Measurements from ENCODE around the gene SLK.

The SLK gene

GRCh38 chr10:103998805-103999204, 31.9 kb downstream of the SLK start:
- TF ChIP-seq CTCF (IDR thresholded peaks at IDR 0.05; ENCODE audit: unreplicated experiment in 3 of 3), result no peak
- Mint-ChIP-seq H3K27me3 (ENCODE audit: low read depth) (no peaks in the 10 kb centered on the region), H3K9me3 (no peaks in the 10 kb centered on the region), H3K4me3 (no peak overlapping the region), H3K27ac (no peak overlapping the region), H3K36me3 (ENCODE audit: low read depth) (peaks cover 59% of the 10 kb centered on the region), H3K4me1 (no peaks in the 10 kb centered on the region)

DNA sequence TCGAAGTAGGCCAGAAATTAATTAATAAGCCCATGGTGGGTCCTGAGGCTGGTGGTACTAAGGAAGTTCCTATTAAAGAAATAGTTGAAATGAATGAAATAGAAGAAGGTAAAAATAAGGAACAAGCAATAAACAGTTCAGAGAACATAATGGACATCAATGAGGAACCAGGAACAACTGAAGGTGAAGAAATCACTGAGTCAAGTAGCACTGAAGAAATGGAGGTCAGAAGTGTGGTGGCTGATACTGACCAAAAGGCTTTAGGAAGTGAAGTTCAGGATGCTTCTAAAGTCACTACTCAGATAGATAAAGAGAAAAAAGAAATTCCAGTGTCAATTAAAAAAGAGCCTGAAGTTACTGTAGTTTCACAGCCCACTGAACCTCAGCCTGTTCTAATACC, 36.0 kb downstream of the SLK start:
- H3K27me3 Mint-ChIP-seq (ENCODE audit: low read depth), result no peaks in the 10 kb centered on the region
- H3K27ac Mint-ChIP-seq, result no peak overlapping the region
- H3K4me3 Mint-ChIP-seq, result no peak overlapping the region
- H3K36me3 Mint-ChIP-seq (ENCODE audit: low read depth), result peaks cover 57% of the 10 kb centered on the region
- H3K4me1 Mint-ChIP-seq, result no peaks in the 10 kb centered on the region
- no peaks in the 10 kb centered on the region for H3K9me3 Mint-ChIP-seq
- TF ChIP-seq CTCF (IDR thresholded peaks at IDR 0.05; ENCODE audit: unreplicated experiment in 3 of 3), result no peak

GRCh38 chr10:104005172-104005863, 38.4 kb downstream of the SLK start:
- no peaks in the 10 kb centered on the region for H3K9me3 Mint-ChIP-seq
- no peak overlapping the region for H3K27ac Mint-ChIP-seq
- no peak for TF ChIP-seq CTCF (IDR thresholded peaks at IDR 0.05; ENCODE audit: unreplicated experiment in 3 of 3)
- no peaks in the 10 kb centered on the region for H3K4me1 Mint-ChIP-seq
- H3K4me3 Mint-ChIP-seq, result no peak overlapping the region
- H3K36me3 Mint-ChIP-seq (ENCODE audit: low read depth), result peaks cover 49% of the 10 kb centered on the region
- H3K27me3 Mint-ChIP-seq (ENCODE audit: low read depth), result no peaks in the 10 kb centered on the region

DNA sequence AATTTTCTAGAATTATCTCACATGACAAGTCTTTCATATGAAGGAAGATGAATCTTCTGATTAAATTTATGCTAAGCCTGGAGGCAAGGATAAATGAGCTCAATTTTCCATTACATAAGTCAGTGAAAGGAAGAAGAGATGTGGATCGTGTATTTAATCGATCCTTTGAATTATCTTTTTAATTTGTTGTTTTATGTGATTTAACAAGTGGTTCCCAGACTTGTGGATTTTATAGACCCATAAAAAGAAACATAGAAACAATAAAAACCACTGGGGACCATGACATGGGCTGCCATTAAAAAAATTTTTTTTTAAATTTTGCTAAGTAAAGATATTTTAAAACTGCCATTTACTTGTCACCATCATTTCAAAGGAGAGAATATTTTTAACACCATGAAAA, 45.0 kb downstream of the SLK start:
- no peak for TF ChIP-seq CTCF (IDR thresholded peaks at IDR 0.05; ENCODE audit: unreplicated experiment in 3 of 3)

DNA sequence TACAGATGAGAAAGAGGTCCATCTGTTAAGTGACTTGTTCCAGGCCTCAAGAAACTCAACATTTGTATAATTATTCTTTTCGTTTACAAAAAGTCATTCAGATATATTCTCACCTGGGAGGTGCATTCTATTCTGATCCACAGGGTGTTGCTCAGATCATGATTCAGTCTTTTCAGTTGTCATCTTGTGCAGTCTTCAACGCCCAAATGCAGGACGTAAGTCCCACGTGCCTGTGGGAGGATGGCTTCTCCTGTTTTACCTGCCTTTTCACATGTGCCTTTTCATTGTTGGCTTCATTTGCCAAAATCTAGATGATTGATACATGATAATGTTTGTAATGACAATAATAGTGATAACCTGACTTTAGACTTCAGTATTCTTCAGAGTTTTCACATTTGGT, 46.5 kb downstream of the SLK start:
- no peak overlapping the region for H3K4me3 Mint-ChIP-seq
- H3K4me1 Mint-ChIP-seq, result no peaks in the 10 kb centered on the region
- no peak overlapping the region for H3K27ac Mint-ChIP-seq
- no peaks in the 10 kb centered on the region for H3K9me3 Mint-ChIP-seq
- H3K36me3 Mint-ChIP-seq (ENCODE audit: low read depth), result peaks cover 29% of the 10 kb centered on the region
- no peaks in the 10 kb centered on the region for H3K27me3 Mint-ChIP-seq (ENCODE audit: low read depth)
- no peak for TF ChIP-seq CTCF (IDR thresholded peaks at IDR 0.05; ENCODE audit: unreplicated experiment in 3 of 3)

More for the DNA sequence above, 45.0 kb downstream of the SLK start:
- Mint-ChIP-seq H3K27ac (no peak overlapping the region), H3K9me3 (no peaks in the 10 kb centered on the region), H3K4me1 (no peaks in the 10 kb centered on the region), H3K4me3 (no peak overlapping the region), H3K36me3 (ENCODE audit: low read depth) (peaks cover 22% of the 10 kb centered on the region), H3K27me3 (ENCODE audit: low read depth) (no peaks in the 10 kb centered on the region)

DNA sequence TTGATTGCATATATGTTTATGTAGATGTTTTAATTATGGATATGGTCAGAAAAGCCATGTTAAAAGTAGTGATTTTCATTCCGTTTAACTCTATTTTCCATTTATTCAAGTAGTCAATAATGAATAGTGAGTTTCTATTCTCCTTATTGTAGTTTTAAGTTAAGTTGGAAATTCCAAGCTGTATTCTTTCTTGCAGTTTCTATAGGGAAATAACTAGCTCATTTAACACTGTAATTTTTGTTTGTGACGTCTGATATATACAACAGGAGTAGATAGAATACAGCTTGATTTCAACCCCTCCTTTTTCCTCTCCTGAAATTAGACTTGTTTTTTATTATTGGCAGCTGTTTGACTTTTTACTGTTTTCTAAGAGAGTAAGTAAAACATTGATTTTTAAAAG, 47.2 kb downstream of the SLK start:
- H3K9me3 Mint-ChIP-seq, result no peaks in the 10 kb centered on the region
- H3K36me3 Mint-ChIP-seq (ENCODE audit: low read depth), result peaks cover 34% of the 10 kb centered on the region
- no peak overlapping the region for H3K4me3 Mint-ChIP-seq
- H3K27me3 Mint-ChIP-seq (ENCODE audit: low read depth), result no peaks in the 10 kb centered on the region
- no peak for TF ChIP-seq CTCF (IDR thresholded peaks at IDR 0.05; ENCODE audit: unreplicated experiment in 3 of 3)
- H3K4me1 Mint-ChIP-seq, result no peaks in the 10 kb centered on the region
- H3K27ac Mint-ChIP-seq, result no peak overlapping the region

All from nephron (organoid).